LNCAP (cell line): ENCODE results near the gene SIK2.

ENCODE experiments used
- CTCF ChIP-seq: fragments of 450-650 bp; IDR thresholded peaks from 2 replicates; pipeline ENCODE4 v1.5.1; 2017; ENCODE audit warnings: mild to moderate bottlenecking

The SIK2 gene

GRCh38 chr11:111772535-111772934 lies 170.3 kb downstream of the SIK2 start:
- TF ChIP-seq CTCF = no peak

- no peak for TF ChIP-seq CTCF
Measured at GRCh38 chr11:111774955-111775710, 172.9 kb downstream of the SIK2 start.

GRCh38 chr11:111776398-111777093 lies 174.3 kb downstream of the SIK2 start:
- no peak for TF ChIP-seq CTCF

- TF ChIP-seq CTCF = peak; percentile 80
Measured at GRCh38 chr11:111777094-111778046, 175.1 kb downstream of the SIK2 start.

- no peak for TF ChIP-seq CTCF
Measured at GRCh38 chr11:111778047-111778558, 175.9 kb downstream of the SIK2 start.

GRCh38 chr11:111779118-111779517 lies 176.9 kb downstream of the SIK2 start:
- TF ChIP-seq CTCF = no peak
